Tibial nerve (tissue), 3 donors: ENCODE measurements around the gene GOLGA8B.

Experiments used
- POLR2A ChIP-seq, 2 donors: fragments of 450-650 bp; IDR thresholded peaks; one replicate each; pipeline ENCODE4 v1.6.1; 2017; ENCODE audit warnings: antibody characterized with exemption in 2 of 2, mild to moderate bottlenecking in 2 of 2, moderate library complexity in 2 of 2
- TF ChIP-seq, protein P1 (sequence below), 5 experiments: fragments of 200-600 bp in 3 of 5; fragments of 450-650 bp in 2 of 5; sonication (generic) in 3 of 5; IDR thresholded peaks; one replicate each; pipeline ENCODE4 v1.5.1; 2016 to 2019; ENCODE audit warnings: antibody characterized with exemption in 5 of 5, mild to moderate bottlenecking in 3 of 5, moderate library complexity in 2 of 5

DNA sequence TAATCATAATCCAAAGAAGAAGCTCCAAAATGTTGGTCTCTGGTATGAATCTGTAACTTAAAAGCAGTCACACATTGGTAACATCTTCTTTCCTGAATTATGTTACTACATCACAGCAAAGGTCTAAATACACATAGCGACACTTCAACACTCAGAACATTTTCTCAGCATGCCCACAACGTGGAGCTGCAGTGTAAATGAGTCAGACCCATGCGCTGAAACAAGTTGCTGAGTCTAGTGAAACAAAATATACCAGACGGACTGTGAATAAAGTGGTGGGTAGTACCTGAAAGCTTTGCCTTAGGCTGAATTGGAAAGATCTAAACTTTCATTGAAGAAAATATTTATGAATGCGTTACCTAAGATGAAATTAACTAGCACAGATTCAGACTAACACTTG lies 33.2 kb upstream of the GOLGA8B start:
- TF ChIP-seq, protein P1, sequence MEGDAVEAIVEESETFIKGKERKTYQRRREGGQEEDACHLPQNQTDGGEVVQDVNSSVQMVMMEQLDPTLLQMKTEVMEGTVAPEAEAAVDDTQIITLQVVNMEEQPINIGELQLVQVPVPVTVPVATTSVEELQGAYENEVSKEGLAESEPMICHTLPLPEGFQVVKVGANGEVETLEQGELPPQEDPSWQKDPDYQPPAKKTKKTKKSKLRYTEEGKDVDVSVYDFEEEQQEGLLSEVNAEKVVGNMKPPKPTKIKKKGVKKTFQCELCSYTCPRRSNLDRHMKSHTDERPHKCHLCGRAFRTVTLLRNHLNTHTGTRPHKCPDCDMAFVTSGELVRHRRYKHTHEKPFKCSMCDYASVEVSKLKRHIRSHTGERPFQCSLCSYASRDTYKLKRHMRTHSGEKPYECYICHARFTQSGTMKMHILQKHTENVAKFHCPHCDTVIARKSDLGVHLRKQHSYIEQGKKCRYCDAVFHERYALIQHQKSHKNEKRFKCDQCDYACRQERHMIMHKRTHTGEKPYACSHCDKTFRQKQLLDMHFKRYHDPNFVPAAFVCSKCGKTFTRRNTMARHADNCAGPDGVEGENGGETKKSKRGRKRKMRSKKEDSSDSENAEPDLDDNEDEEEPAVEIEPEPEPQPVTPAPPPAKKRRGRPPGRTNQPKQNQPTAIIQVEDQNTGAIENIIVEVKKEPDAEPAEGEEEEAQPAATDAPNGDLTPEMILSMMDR (IDR thresholded peaks at IDR 0.05), result no peak
- no peak for TF ChIP-seq POLR2A (IDR thresholded peaks at IDR 0.05)
